Caco-2 (cell line): ENCODE measurements around the gene CRTC2. TPM values are rescaled to one million over a fixed set of nuclear protein-coding genes. Genes with fewer than 3 reads are reported as not detected.

ENCODE experiments used
- BruUV-seq: library from RNA; stranded (reverse); fragments of 400-500 nt; replicated peaks from 2 replicates; lab custom pipeline; 2021; lab: Mats Ljungman, UMichigan
- CTCF ChIA-PET: fragments of 300-600 bp; sonication (Branson Sonifier 250); formaldehyde crosslinking; loops from one replicate; lab custom pipeline; 2022; ENCODE audit warnings: antibody characterized with exemption; lab: Charles Lee
- POLR2A ChIA-PET: fragments of 300-600 bp; sonication (Branson Sonifier 250); formaldehyde crosslinking; loops from one replicate; lab custom pipeline; 2022; ENCODE audit warnings: antibody characterized with exemption; lab: Charles Lee
- DNase-seq, 2 experiments: peaks; one replicate each; pipeline versions ENCODE4 v3.0.0 to v3.0.0-alpha.2; 2020 to 2022
- H3K27me3 ChIP-seq: replicated peaks from 2 replicates; pipeline ENCODE4 v1.6.0; 2011; ENCODE audit warnings: low read length; ENCODE audit not compliant: control insufficient read depth, insufficient read depth
- H3K36me3 ChIP-seq: 2 replicates; pipeline ENCODE4 v1.5.1; 2011; ENCODE audit warnings: low read length; ENCODE audit not compliant: control insufficient read depth, insufficient read depth
- H3K4me1 ChIP-seq: fragments of 250-450 bp; sonication (Bioruptor Pico); 2 replicates; pipeline ENCODE4 v1.5.1; 2020; ENCODE audit warnings: mild to moderate bottlenecking
- H3K4me3 ChIP-seq: 2 replicates; pipeline ENCODE4 v1.5.1; 2011; ENCODE audit warnings: low read depth, mild to moderate bottlenecking, control low read depth, low read length
- H3K9me3 ChIP-seq: fragments of 250-450 bp; sonication (Bioruptor Pico); 2 replicates; pipeline ENCODE4 v1.5.1; 2020; ENCODE audit warnings: mild to moderate bottlenecking, moderate library complexity
- H3K27ac Mint-ChIP-seq: one replicate; pipeline ENCODE4 v1.8.0; 2022; ENCODE audit warnings: mixed read lengths; ENCODE audit not compliant: unreplicated experiment
- H3K27me3 Mint-ChIP-seq: one replicate; pipeline ENCODE4 v1.8.0; 2022; ENCODE audit warnings: mixed read lengths; ENCODE audit not compliant: insufficient read depth, unreplicated experiment
- H3K36me3 Mint-ChIP-seq: one replicate; pipeline ENCODE4 v1.8.0; 2022; ENCODE audit warnings: mild to moderate bottlenecking, mixed read lengths; ENCODE audit not compliant: insufficient read depth, unreplicated experiment
- H3K4me1 Mint-ChIP-seq: one replicate; pipeline ENCODE4 v1.8.0; 2022; ENCODE audit warnings: low read depth, mixed read lengths; ENCODE audit not compliant: unreplicated experiment
- H3K4me3 Mint-ChIP-seq: one replicate; pipeline ENCODE4 v1.8.0; 2022; ENCODE audit warnings: mild to moderate bottlenecking, moderate library complexity, mixed read lengths; ENCODE audit not compliant: unreplicated experiment
- H3K9me3 Mint-ChIP-seq: one replicate; pipeline ENCODE4 v1.8.0; 2022; ENCODE audit warnings: mixed read lengths; ENCODE audit not compliant: unreplicated experiment
- intact Hi-C: fragments of 100-400 bp; cut with micrococcal nuclease; formaldehyde crosslinking; loops from one replicate; pipeline ENCODE4 v1.10.0; 2022; ENCODE audit not compliant: unreplicated experiment
- total RNA-seq: library from RNA; stranded (reverse); gene quantifications from 2 replicates; pipeline ENCODE4 v1.2.3, GENCODE V29; 2022
- TF ChIP-seq, protein P1 (sequence below), 2 experiments: fragments of 200-600 bp in 1 of 2; IDR thresholded peaks; 1 replicate in 1 of 2; 2 replicates in 1 of 2; pipeline versions ENCODE4 v1.5.1 to v1.8.0; 2011 to 2022; ENCODE audit warnings: antibody characterized with exemption in 1 of 2, control low read depth in 1 of 2, inconsistent platforms in 1 of 2, low read depth in 1 of 2, low read length in 1 of 2, mild to moderate bottlenecking in 1 of 2, moderate library complexity in 1 of 2; ENCODE audit not compliant: insufficient read depth in 1 of 2, severe bottlenecking in 1 of 2, unreplicated experiment in 1 of 2

The CRTC2 gene
- total RNA-seq, 1 experiment from 2014 or later, result 24.4 TPM

GRCh38 chr1:153944005-153944826 is 14.2 kb downstream of the CRTC2 start:
- Mint-ChIP-seq H3K4me1 (peaks cover 7% of the 10 kb centered on the region), H3K36me3 (peaks cover 50% of the 10 kb centered on the region), H3K9me3 (no peaks in the 10 kb centered on the region), H3K27ac (no peak overlapping the region), H3K27me3 (no peaks in the 10 kb centered on the region), H3K4me3 (no peak overlapping the region)
- H3K4me3 ChIP-seq, result no peak overlapping the region
- H3K4me1 ChIP-seq, result peaks cover 8% of the 10 kb centered on the region
- H3K36me3 ChIP-seq, result peaks cover 5% of the 10 kb centered on the region; the same call in 1 of the 2 replicates
- ChIA-PET POLR2A (no interaction called here), CTCF (no interaction called here)
- H3K9me3 ChIP-seq, result no peaks in the 10 kb centered on the region
- no peaks in the 10 kb centered on the region for H3K27me3 ChIP-seq
- DNase-seq, result no peak
- no TSS peak for BruUV-seq
- TF ChIP-seq, protein P1, sequence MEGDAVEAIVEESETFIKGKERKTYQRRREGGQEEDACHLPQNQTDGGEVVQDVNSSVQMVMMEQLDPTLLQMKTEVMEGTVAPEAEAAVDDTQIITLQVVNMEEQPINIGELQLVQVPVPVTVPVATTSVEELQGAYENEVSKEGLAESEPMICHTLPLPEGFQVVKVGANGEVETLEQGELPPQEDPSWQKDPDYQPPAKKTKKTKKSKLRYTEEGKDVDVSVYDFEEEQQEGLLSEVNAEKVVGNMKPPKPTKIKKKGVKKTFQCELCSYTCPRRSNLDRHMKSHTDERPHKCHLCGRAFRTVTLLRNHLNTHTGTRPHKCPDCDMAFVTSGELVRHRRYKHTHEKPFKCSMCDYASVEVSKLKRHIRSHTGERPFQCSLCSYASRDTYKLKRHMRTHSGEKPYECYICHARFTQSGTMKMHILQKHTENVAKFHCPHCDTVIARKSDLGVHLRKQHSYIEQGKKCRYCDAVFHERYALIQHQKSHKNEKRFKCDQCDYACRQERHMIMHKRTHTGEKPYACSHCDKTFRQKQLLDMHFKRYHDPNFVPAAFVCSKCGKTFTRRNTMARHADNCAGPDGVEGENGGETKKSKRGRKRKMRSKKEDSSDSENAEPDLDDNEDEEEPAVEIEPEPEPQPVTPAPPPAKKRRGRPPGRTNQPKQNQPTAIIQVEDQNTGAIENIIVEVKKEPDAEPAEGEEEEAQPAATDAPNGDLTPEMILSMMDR (IDR thresholded peaks at IDR 0.05; ENCODE audit: insufficient read depth in 1 of 2, low read depth in 1 of 2, low read length in 1 of 2, severe bottlenecking in 1 of 2, unreplicated experiment in 1 of 2), result no peak
- intact Hi-C loops, result no loop called here

DNA sequence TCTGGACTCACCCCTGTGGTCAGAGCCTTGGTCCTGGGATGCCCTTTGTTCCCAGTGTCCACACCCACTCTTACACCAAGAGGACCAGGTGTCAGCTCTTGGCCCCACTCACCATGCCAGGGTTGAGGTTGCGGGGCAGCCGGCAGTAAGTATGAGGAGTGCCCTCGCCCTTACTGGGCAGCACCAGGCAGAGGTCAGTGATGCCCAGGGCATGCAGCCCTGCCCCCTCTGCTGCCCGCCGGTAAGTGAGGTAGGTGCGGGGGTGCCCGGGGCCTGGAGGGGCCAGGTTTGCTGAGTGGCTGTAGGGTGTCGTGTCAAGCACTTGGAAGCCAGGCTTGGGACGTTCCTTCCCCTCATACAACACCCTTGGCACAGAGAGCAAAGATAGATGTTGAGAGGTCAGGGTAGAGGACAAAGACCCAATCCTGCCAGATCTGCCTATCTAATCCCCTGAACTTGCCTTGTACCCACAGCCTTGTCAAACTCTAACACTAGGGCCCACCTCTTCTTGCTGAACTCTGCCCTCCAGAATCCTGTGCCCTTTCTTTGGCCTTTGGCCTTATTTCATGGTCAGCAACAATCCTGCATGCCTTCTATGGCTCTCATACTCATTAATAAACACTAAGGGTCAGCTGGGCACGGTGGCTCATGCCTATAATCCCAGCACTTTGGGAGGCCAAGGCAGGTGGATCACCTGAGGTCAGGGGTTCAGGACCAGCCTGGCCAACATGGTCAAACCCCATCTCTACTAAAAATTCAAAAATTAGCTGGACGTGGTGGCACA is 15.5 kb downstream of the CRTC2 start:
- Histone ChIP-seq H3K4me1 (peaks cover 8% of the 10 kb centered on the region), H3K36me3 (peaks cover 5% of the 10 kb centered on the region; the same call in 1 of the 2 replicates), H3K4me3 (no peak overlapping the region), H3K9me3 (no peaks in the 10 kb centered on the region), H3K27me3 (no peaks in the 10 kb centered on the region)
- ChIA-PET CTCF (interaction anchor here (0.6 kb wide), 1 partner anchor 21 kb away, joined by 9 read pairs; no protein-coding TSS in a partner anchor), POLR2A (no interaction called here)
- H3K4me1 Mint-ChIP-seq, result peaks cover 7% of the 10 kb centered on the region
- H3K27me3 Mint-ChIP-seq, result no peaks in the 10 kb centered on the region
- no TSS peak for BruUV-seq
- H3K36me3 Mint-ChIP-seq, result peaks cover 41% of the 10 kb centered on the region
- no peaks in the 10 kb centered on the region for H3K9me3 Mint-ChIP-seq
- H3K27ac Mint-ChIP-seq, result no peak overlapping the region
- intact Hi-C loops, result no loop called here
- TF ChIP-seq, protein P1 (IDR thresholded peaks at IDR 0.05; ENCODE audit: insufficient read depth in 1 of 2, low read depth in 1 of 2, low read length in 1 of 2, severe bottlenecking in 1 of 2, unreplicated experiment in 1 of 2), result no peak
- H3K4me3 Mint-ChIP-seq, result no peak overlapping the region
- DNase-seq, result no peak
